Left forelimb (tissue), 1 donor: ENCODE data around the gene ARSI.

Source experiments
- DNase-seq: peaks from one replicate; pipeline ENCODE4 v3.0.0-alpha.2; 2018; ENCODE audit warnings: low spot score

The ARSI gene

GRCh38 chr5:150293091-150293941, 9.4 kb downstream of the ARSI start:
- DNase-seq = no peak

- DNase-seq = no peak
Observed at GRCh38 chr5:150291388-150292385, 11.0 kb downstream of the ARSI start.

- DNase-seq = no peak
Observed at GRCh38 chr5:150289551-150290390, 12.9 kb downstream of the ARSI start, which contains the start of gene CAMK2A. Gene CAMK2A (minus strand): TSS chr5:150289773. CDS start chr5:150289625, 148 bp downstream.

- no peak for DNase-seq
Observed at GRCh38 chr5:150288791-150289190, 13.9 kb downstream of the ARSI start.

- no peak for DNase-seq
Observed at GRCh38 chr5:150288361-150288760, 14.3 kb downstream of the ARSI start.

GRCh38 chr5:150286820-150287219, 15.9 kb downstream of the ARSI start:
- DNase-seq = no peak

- DNase-seq = no peak
Observed at GRCh38 chr5:150285114-150285513, 17.6 kb downstream of the ARSI start.

GRCh38 chr5:150284311-150284710, 18.4 kb downstream of the ARSI start:
- DNase-seq = no peak

GRCh38 chr5:150283904-150284303, 18.8 kb downstream of the ARSI start:
- DNase-seq = no peak

GRCh38 chr5:150281987-150282386, 20.7 kb downstream of the ARSI start:
- DNase-seq = no peak

GRCh38 chr5:150279330-150280020, 23.2 kb downstream of the ARSI start:
- DNase-seq = no peak

- no peak for DNase-seq
Observed at GRCh38 chr5:150278916-150279315, 23.8 kb downstream of the ARSI start.

- no peak for DNase-seq
Observed at GRCh38 chr5:150278046-150278730, 24.5 kb downstream of the ARSI start.

- no peak for DNase-seq
Observed at GRCh38 chr5:150277043-150277442, 25.7 kb downstream of the ARSI start.

GRCh38 chr5:150274811-150275210, 27.9 kb downstream of the ARSI start:
- DNase-seq = no peak

GRCh38 chr5:150272531-150272930, 30.2 kb downstream of the ARSI start:
- DNase-seq = no peak

GRCh38 chr5:150271923-150272322, 30.8 kb downstream of the ARSI start:
- no peak for DNase-seq

GRCh38 chr5:150271296-150271692, 31.4 kb downstream of the ARSI start:
- DNase-seq = no peak

GRCh38 chr5:150270541-150271295, 32.0 kb downstream of the ARSI start:
- no peak for DNase-seq

GRCh38 chr5:150266871-150267291, 35.8 kb downstream of the ARSI start:
- DNase-seq = no peak
